B cell (primary cell): ENCODE results near the gene CELF2. TPM values are rescaled to one million over a fixed set of nuclear protein-coding genes. Genes with fewer than 3 reads are reported as not detected.

Source experiments
- ATAC-seq: fragments of 200-7000 bp; cut with Tn5 transposase; one replicate; pipeline ENCODE4 v1.10.0; 2021; ENCODE audit warnings: low read depth, mild to moderate bottlenecking, moderate number of reproducible peaks, moderate library complexity
- CTCF ChIA-PET: fragments of 350-600 bp; sonication (Branson Sonifier 250); formaldehyde crosslinking; loops from one replicate; lab custom pipeline; 2021; ENCODE audit warnings: antibody characterized with exemption, inconsistent platforms; lab: Charles Lee
- POLR2A ChIA-PET: fragments of 350-600 bp; sonication (Branson Sonifier 250); formaldehyde crosslinking; loops from one replicate; lab custom pipeline; 2021; ENCODE audit warnings: antibody characterized with exemption; lab: Charles Lee
- DNase-seq: peaks from one replicate; pipeline ENCODE4 v3.0.0; 2013
- H2AFZ ChIP-seq: 2 replicates; pipeline ENCODE4 v1.6.1; 2012; ENCODE audit warnings: mild to moderate bottlenecking, low read depth, low read length; ENCODE audit not compliant: insufficient read depth, poor library complexity, severe bottlenecking
- H3K27ac ChIP-seq, 2 donors: 1 replicate in 1 of 2; 2 replicates in 1 of 2; pipeline ENCODE4 v1.5.1; 2012 to 2013; ENCODE audit warnings: low read length in 2 of 2, mild to moderate bottlenecking in 2 of 2, moderate library complexity in 1 of 2
- H3K27me3 ChIP-seq, 4 experiments: fragments of 200-600 bp in 1 of 4; sonication (generic) in 1 of 4; replicated peaks in 1 of 4; 1 replicate in 2 of 4; 2 replicates in 2 of 4; pipeline versions ENCODE4 v1.6.1 to v1.7.0; 2013 to 2016; ENCODE audit warnings: low read length in 3 of 4, mild to moderate bottlenecking in 2 of 4, mixed read lengths in 1 of 4, moderate library complexity in 1 of 4; ENCODE audit not compliant: insufficient read depth in 4 of 4, control insufficient read depth in 3 of 4; ENCODE audit errors: control extremely low read depth in 1 of 4
- H3K36me3 ChIP-seq, 2 experiments: replicated peaks in 1 of 2; 1 replicate in 1 of 2; 2 replicates in 1 of 2; pipeline versions ENCODE4 v1.6.1 to v1.7.1; 2013; ENCODE audit warnings: low read length in 1 of 2; ENCODE audit not compliant: insufficient read depth in 2 of 2, control insufficient read depth in 1 of 2; ENCODE audit errors: control extremely low read depth in 1 of 2, extremely low read depth in 1 of 2
- H3K4me1 ChIP-seq, 2 donors: fragments of 200-600 bp in 1 of 2; sonication (generic) in 1 of 2; 1 replicate in 1 of 2; 2 replicates in 1 of 2; pipeline versions ENCODE4 v1.5.1 to v1.6.1; 2013 to 2017; ENCODE audit warnings: low read length in 2 of 2; ENCODE audit not compliant: control insufficient read depth in 2 of 2, insufficient read depth in 2 of 2
- H3K4me2 ChIP-seq: replicated peaks from 2 replicates; pipeline ENCODE3; 2012; ENCODE audit warnings: mild to moderate bottlenecking, low read depth, low read length; ENCODE audit not compliant: poor library complexity, severe bottlenecking
- H3K4me3 ChIP-seq, 5 experiments: fragments of 200-600 bp in 1 of 5; sonication (generic) in 1 of 5; 1 replicate in 3 of 5; 2 replicates in 2 of 5; pipeline versions ENCODE4 v1.5.1 to v1.7.0; 2011 to 2016; ENCODE audit warnings: low read length in 4 of 5, mild to moderate bottlenecking in 4 of 5, low read depth in 2 of 5, control low read depth in 1 of 5, moderate library complexity in 1 of 5; ENCODE audit not compliant: insufficient read depth in 1 of 5; ENCODE audit errors: control extremely low read depth in 1 of 5, extremely low read depth in 1 of 5
- H3K79me2 ChIP-seq: fragments of 200-600 bp; sonication (generic); one replicate; pipeline ENCODE4 v1.6.0; 2016; ENCODE audit warnings: low read length; ENCODE audit not compliant: control insufficient read depth, insufficient read depth
- H3K9ac ChIP-seq: fragments of 200-600 bp; sonication (generic); 2 replicates; pipeline ENCODE4 v1.6.1; 2017; ENCODE audit warnings: mild to moderate bottlenecking, low read length, moderate library complexity
- H3K9me3 ChIP-seq, 3 donors: one replicate each; pipeline versions ENCODE4 v1.6.1 to v1.7.1; 2013; ENCODE audit warnings: low read length in 2 of 3; ENCODE audit not compliant: control insufficient read depth in 2 of 3, insufficient read depth in 1 of 3; ENCODE audit errors: control extremely low read depth in 1 of 3
- H4K20me1 ChIP-seq: 2 replicates; pipeline ENCODE4 v1.6.0; 2012; ENCODE audit warnings: mild to moderate bottlenecking, low read length; ENCODE audit not compliant: insufficient read depth, control insufficient read depth, poor library complexity, severe bottlenecking
- H3K27ac Mint-ChIP-seq: one replicate; pipeline ENCODE4 v1.8.0; 2021; ENCODE audit warnings: mixed read lengths
- H3K27me3 Mint-ChIP-seq: one replicate; pipeline ENCODE4 v1.8.0; 2021; ENCODE audit warnings: mixed read lengths
- H3K4me1 Mint-ChIP-seq: one replicate; pipeline ENCODE4 v1.8.0; 2021; ENCODE audit warnings: mixed read lengths
- H3K4me3 Mint-ChIP-seq: one replicate; pipeline ENCODE4 v1.8.0; 2021; ENCODE audit warnings: mixed read lengths
- H3K9me3 Mint-ChIP-seq: one replicate; pipeline ENCODE4 v1.8.0; 2022; ENCODE audit warnings: mixed read lengths; ENCODE audit not compliant: insufficient read depth
- EZH2 ChIP-seq: IDR thresholded peaks from 2 replicates; pipeline ENCODE4 v1.6.1; 2012; ENCODE audit warnings: borderline replicate concordance, low read depth, mild to moderate bottlenecking, moderate library complexity, low read length; ENCODE audit not compliant: insufficient read depth, poor library complexity, severe bottlenecking
- WGBS: methylation state at CpG from one replicate; pipeline ENCODE4 v1.1.5; 2013; ENCODE audit warnings: missing lambda C conversion rate; ENCODE audit not compliant: insufficient coverage; 5-methylcytosine and 5-hydroxymethylcytosine counted together
- intact Hi-C: fragments of 100-400 bp; cut with micrococcal nuclease; formaldehyde crosslinking; loops from one replicate; pipeline ENCODE4 v1.10.0; 2022
- polyA plus RNA-seq: library from polyadenylated mRNA; depleted of rRNA; stranded (reverse); fragments of >200 nt; gene quantifications from 2 replicates; pipeline ENCODE4 v1.2.3, GENCODE V29; 2012
- total RNA-seq, 2 donors: library from RNA; stranded (reverse); fragments of 120-200 nt in 1 of 2; gene quantifications; 1 replicate in 1 of 2; 2 replicates in 1 of 2; pipeline versions ENCODE4 v1.2.3 to v1.2.4, GENCODE V29; 2013 to 2022
- TF ChIP-seq, protein P1 (sequence below): fragments of 200-600 bp; IDR thresholded peaks from one replicate; pipeline ENCODE4 v1.8.0; 2022; ENCODE audit warnings: antibody characterized with exemption, mild to moderate bottlenecking

CELF2 gene
- total and polyA plus RNA-seq, 2 donors (not counting 1 experiment from before 2014, with no cell fraction given), result 59.5 to 112 TPM

- peaks cover 12% of the 10 kb centered on the region for H3K4me1 Mint-ChIP-seq
- CTCF ChIA-PET, result interaction anchor here (0.9 to 1.3 kb wide), 3 partner anchors 29 to 483 kb away, joined by 3 read pairs; no protein-coding TSS in a partner anchor
- H3K27ac Mint-ChIP-seq, result no peak overlapping the region
- H3K9me3 Mint-ChIP-seq, result no peaks in the 10 kb centered on the region
- peaks cover 80% of the 10 kb centered on the region for H4K20me1 ChIP-seq
- peaks cover 8 to 99% of the 10 kb centered on the region in 2 experiments for H3K36me3 ChIP-seq
- POLR2A ChIA-PET, result no interaction called here
- H3K4me1 ChIP-seq, result peaks cover 11 to 13% of the 10 kb centered on the region in 2 donors
- WGBS, result 92% methylated on average over 5 of the region's 5 CpGs
- no peak overlapping the region for H3K4me2 ChIP-seq
- no peak overlapping the region for H3K27ac ChIP-seq
- no peaks in the 10 kb centered on the region for H3K27me3 Mint-ChIP-seq
- DNase-seq (no peak), ATAC-seq (no peak)
- no peaks in the 10 kb centered on the region for H3K27me3 ChIP-seq
- H3K79me2 ChIP-seq, result peaks cover 82% of the 10 kb centered on the region
- no peak overlapping the region for H3K9ac ChIP-seq
- TF ChIP-seq EZH2, result no peak
- TF ChIP-seq, protein P1, sequence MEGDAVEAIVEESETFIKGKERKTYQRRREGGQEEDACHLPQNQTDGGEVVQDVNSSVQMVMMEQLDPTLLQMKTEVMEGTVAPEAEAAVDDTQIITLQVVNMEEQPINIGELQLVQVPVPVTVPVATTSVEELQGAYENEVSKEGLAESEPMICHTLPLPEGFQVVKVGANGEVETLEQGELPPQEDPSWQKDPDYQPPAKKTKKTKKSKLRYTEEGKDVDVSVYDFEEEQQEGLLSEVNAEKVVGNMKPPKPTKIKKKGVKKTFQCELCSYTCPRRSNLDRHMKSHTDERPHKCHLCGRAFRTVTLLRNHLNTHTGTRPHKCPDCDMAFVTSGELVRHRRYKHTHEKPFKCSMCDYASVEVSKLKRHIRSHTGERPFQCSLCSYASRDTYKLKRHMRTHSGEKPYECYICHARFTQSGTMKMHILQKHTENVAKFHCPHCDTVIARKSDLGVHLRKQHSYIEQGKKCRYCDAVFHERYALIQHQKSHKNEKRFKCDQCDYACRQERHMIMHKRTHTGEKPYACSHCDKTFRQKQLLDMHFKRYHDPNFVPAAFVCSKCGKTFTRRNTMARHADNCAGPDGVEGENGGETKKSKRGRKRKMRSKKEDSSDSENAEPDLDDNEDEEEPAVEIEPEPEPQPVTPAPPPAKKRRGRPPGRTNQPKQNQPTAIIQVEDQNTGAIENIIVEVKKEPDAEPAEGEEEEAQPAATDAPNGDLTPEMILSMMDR, result no peak
- H2AFZ ChIP-seq, result no peak overlapping the region
- H3K9me3 ChIP-seq, result peaks cover 0 to 4% (median 0%) of the 10 kb centered on the region in 3 donors
- no peak overlapping the region for H3K4me3 ChIP-seq
- H3K4me3 Mint-ChIP-seq, result no peak overlapping the region
- intact Hi-C loops, result no loop called here
These were observed 256.8 kb downstream of the CELF2 start for GRCh38 chr10:11274452-11274851.

DNA sequence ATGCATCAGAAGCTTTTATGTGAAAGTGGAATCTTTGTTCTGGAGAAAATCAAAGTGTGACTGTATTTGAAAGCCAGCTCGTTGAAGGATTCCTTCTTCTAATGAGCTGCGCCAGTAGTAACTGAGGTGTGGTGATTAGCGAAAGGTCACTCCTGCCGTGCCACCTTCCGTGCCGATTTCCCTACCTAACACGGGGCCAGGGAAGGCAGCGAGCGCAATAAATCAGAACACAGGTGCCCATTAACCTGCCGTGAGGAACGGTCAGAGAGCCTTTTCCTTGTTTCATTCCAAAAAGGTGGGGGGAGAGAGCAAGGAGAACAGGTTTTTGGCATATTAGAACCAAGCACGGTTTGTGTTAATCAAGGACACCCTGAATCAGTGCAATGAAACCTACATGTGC is 258.0 kb downstream of the CELF2 start:
- Mint-ChIP-seq H3K4me3 (no peak overlapping the region), H3K4me1 (peaks cover 1% of the 10 kb centered on the region), H3K27ac (no peak overlapping the region), H3K9me3 (no peaks in the 10 kb centered on the region), H3K27me3 (no peaks in the 10 kb centered on the region)
- H4K20me1 ChIP-seq, result peaks cover 82% of the 10 kb centered on the region
- no peak overlapping the region for H3K4me2 ChIP-seq
- H3K9me3 ChIP-seq, result peaks cover 0 to under 1% (median 0%) of the 10 kb centered on the region in 3 donors
- CTCF ChIA-PET, result no interaction called here
- no peak for ATAC-seq
- H3K27ac ChIP-seq, result no peak overlapping the region
- 97% methylated on average over 6 of the region's 12 CpGs for WGBS
- peaks cover 6 to 99% of the 10 kb centered on the region in 2 experiments for H3K36me3 ChIP-seq
- intact Hi-C loops, result no loop called here
- no peak overlapping the region for H3K4me3 ChIP-seq
- no peaks in the 10 kb centered on the region for H3K27me3 ChIP-seq
- POLR2A ChIA-PET, result no interaction called here
- no peak overlapping the region for H2AFZ ChIP-seq
- H3K4me1 ChIP-seq, result peaks cover 5% of the 10 kb centered on the region in 2 donors
- peaks cover 79% of the 10 kb centered on the region for H3K79me2 ChIP-seq
- no peak for DNase-seq
- no peak for TF ChIP-seq EZH2
- H3K9ac ChIP-seq, result no peak overlapping the region
